Endothelial cell of umbilical vein (primary cell): ENCODE results near the gene ASAH2. TPM values are rescaled to one million over a fixed set of nuclear protein-coding genes. Genes with fewer than 3 reads are reported as not detected.

Experiments
- BruUV-seq: library from RNA; stranded (reverse); fragments of 400-500 nt; replicated peaks from 2 replicates; lab custom pipeline; 2021; lab: Mats Ljungman, UMichigan
- CTCF ChIA-PET: fragments of 300-600, 350-600 bp; sonication (Branson Sonifier 250); formaldehyde crosslinking; loops from one replicate; lab custom pipeline; 2021; ENCODE audit warnings: antibody characterized with exemption, inconsistent platforms; lab: Charles Lee
- POLR2A ChIA-PET: fragments of 300-600, 350-600 bp; sonication (Branson Sonifier 250); formaldehyde crosslinking; loops from one replicate; lab custom pipeline; 2021; ENCODE audit warnings: antibody characterized with exemption, inconsistent platforms; lab: Charles Lee
- DNase-seq: peaks from one replicate; pipeline ENCODE4 v3.0.0-alpha.2; 2011; ENCODE audit warnings: low read depth, low spot score
- FAIRE-seq: peaks from 2 replicates; lab custom pipeline; 2011; peaks lifted over from hg19 to GRCh38; lab: Jason Lieb, UNC
- H2AFZ ChIP-seq: 2 replicates; pipeline ENCODE4 v1.6.0; 2012; ENCODE audit warnings: low read depth, low read length, control low read depth, inconsistent platforms
- H3K27ac ChIP-seq: 2 replicates; pipeline ENCODE4 v1.5.1; 2011; ENCODE audit warnings: low read depth, mild to moderate bottlenecking, control low read depth, low read length, moderate library complexity; ENCODE audit not compliant: insufficient read depth
- H3K27me3 ChIP-seq, 2 experiments: 2 replicates each; pipeline versions ENCODE4 v1.6.0 to v1.6.1; 2011; ENCODE audit warnings: low read length in 2 of 2, mixed read lengths in 1 of 2; ENCODE audit not compliant: control insufficient read depth in 2 of 2, insufficient read depth in 2 of 2
- H3K36me3 ChIP-seq, 2 experiments: 2 replicates in 1 of 2; 3 replicates in 1 of 2; pipeline ENCODE4 v1.5.1; 2011; ENCODE audit warnings: low read length in 2 of 2, mild to moderate bottlenecking in 1 of 2, moderate library complexity in 1 of 2; ENCODE audit not compliant: control insufficient read depth in 2 of 2, insufficient read depth in 2 of 2; ENCODE audit errors: extremely low read depth in 1 of 2
- H3K4me1 ChIP-seq: 3 replicates; pipeline ENCODE4 v1.5.1; 2011; ENCODE audit warnings: mild to moderate bottlenecking, low read length; ENCODE audit not compliant: control insufficient read depth, insufficient read depth; ENCODE audit errors: extremely low read depth
- H3K4me2 ChIP-seq: 2 replicates; pipeline ENCODE4 v1.6.1; 2011; ENCODE audit warnings: low read length, control low read depth, mixed read lengths; ENCODE audit not compliant: insufficient read depth
- H3K4me3 ChIP-seq, 3 experiments: fragments of 200-600 bp in 1 of 3; sonication (generic), shearing (Covaris generic) in 1 of 3; replicated peaks in 1 of 3; 2 replicates each; pipeline ENCODE4 v1.5.1; 2011 to 2016; ENCODE audit warnings: control low read depth in 3 of 3, low read length in 3 of 3, mild to moderate bottlenecking in 2 of 3, inconsistent platforms in 1 of 3, low read depth in 1 of 3, moderate library complexity in 1 of 3; ENCODE audit not compliant: insufficient read depth in 1 of 3
- H3K79me2 ChIP-seq: 2 replicates; pipeline ENCODE4 v1.6.0; 2012; ENCODE audit warnings: low read length, inconsistent platforms; ENCODE audit not compliant: control insufficient read depth, insufficient read depth
- H3K9ac ChIP-seq: replicated peaks from 2 replicates; pipeline ENCODE3; 2011; ENCODE audit warnings: low read length, control low read depth; ENCODE audit not compliant: insufficient read depth; ENCODE audit errors: extremely low read depth
- H3K9me1 ChIP-seq: replicated peaks from 3 replicates; pipeline ENCODE4 v1.6.0; 2011; ENCODE audit warnings: mild to moderate bottlenecking, low read length; ENCODE audit not compliant: control insufficient read depth, insufficient read depth; ENCODE audit errors: extremely low read depth
- H3K9me3 ChIP-seq: replicated peaks from 2 replicates; pipeline ENCODE4 v1.5.1; 2012; ENCODE audit warnings: low read length, inconsistent platforms; ENCODE audit not compliant: control insufficient read depth, insufficient read depth
- H4K20me1 ChIP-seq: replicated peaks from 2 replicates; pipeline ENCODE3; 2011; ENCODE audit warnings: mild to moderate bottlenecking, low read length; ENCODE audit not compliant: control insufficient read depth, insufficient read depth; ENCODE audit errors: extremely low read depth
- EZH2 ChIP-seq: IDR thresholded peaks from 2 replicates; pipeline ENCODE4 v1.6.1; 2012; ENCODE audit warnings: borderline replicate concordance, low read depth, mild to moderate bottlenecking, moderate library complexity, low read length, inconsistent platforms; ENCODE audit not compliant: severe bottlenecking
- FOS ChIP-seq: IDR thresholded peaks from 2 replicates; pipeline ENCODE4 v1.6.1; 2011; ENCODE audit warnings: mild to moderate bottlenecking, low read length, moderate library complexity, borderline replicate concordance; ENCODE audit not compliant: insufficient read depth
- GATA2 ChIP-seq: IDR thresholded peaks from 2 replicates; pipeline ENCODE4 v1.7.0; 2011; ENCODE audit warnings: low read depth, mild to moderate bottlenecking, moderate library complexity, mixed read lengths, low read length; ENCODE audit not compliant: insufficient read length, insufficient read depth
- JUN ChIP-seq: IDR thresholded peaks from 2 replicates; pipeline ENCODE4 v1.6.1; 2011; ENCODE audit warnings: borderline replicate concordance, low read depth; ENCODE audit not compliant: insufficient read length, insufficient read depth
- MAX ChIP-seq: IDR thresholded peaks from 2 replicates; pipeline ENCODE4 v1.6.1; 2011; ENCODE audit not compliant: insufficient read depth, insufficient read length
- MYC ChIP-seq: IDR thresholded peaks from one replicate; pipeline ENCODE4 v1.6.1; 2011; ENCODE audit warnings: mild to moderate bottlenecking, low read depth, low read length
- POLR2A ChIP-seq: IDR thresholded peaks from 2 replicates; pipeline ENCODE4 v1.6.1; 2012; ENCODE audit warnings: low read depth, mild to moderate bottlenecking, control low read depth, low read length
- POLR2AphosphoS5 ChIP-seq: IDR thresholded peaks from 2 replicates; pipeline ENCODE4 v1.6.1; 2012; ENCODE audit warnings: low read depth, mild to moderate bottlenecking, control low read depth, low read length, moderate library complexity; ENCODE audit not compliant: insufficient read depth
- dilution Hi-C: fragments of 300-500 bp; cut with MboI; formaldehyde crosslinking; loops from one replicate; pipeline ENCODE4 v1.15.0; 2019; ENCODE audit warnings: low sequenced_read_pairs; ENCODE audit not compliant: extremely low pct_ligation_motif_present
- intact Hi-C: fragments of 100-400 bp; cut with micrococcal nuclease; formaldehyde crosslinking; loops from one replicate; pipeline ENCODE4 v1.10.0; 2022
- polyA plus RNA-seq, 4 experiments: library from polyadenylated mRNA; depleted of rRNA in 3 of 4; stranded (reverse) in 3 of 4; unstranded in 1 of 4; fragments of >200 nt; gene quantifications; 2 replicates each; pipeline versions ENCODE4 v1.2.1 to v1.2.3, GENCODE V29; 2011 to 2012; ENCODE audit warnings: missing spikeins in 1 of 4
- total RNA-seq: library from RNA; stranded (reverse); gene quantifications from 2 replicates; pipeline ENCODE4 v1.2.3, GENCODE V29; 2021
- TF ChIP-seq, protein P1 (sequence below), 2 donors: IDR thresholded peaks; 1 replicate in 1 of 2; 2 replicates in 1 of 2; pipeline ENCODE4 v1.5.1; 2011; ENCODE audit warnings: low read length in 2 of 2, mild to moderate bottlenecking in 2 of 2, moderate library complexity in 2 of 2, control low read depth in 1 of 2, inconsistent platforms in 1 of 2, low read depth in 1 of 2; ENCODE audit not compliant: insufficient read depth in 1 of 2; ENCODE audit errors: extremely low read depth in 1 of 2

The ASAH2 gene
- total and polyA plus RNA-seq, 2 donors (not counting 3 experiments of a cell fraction or from before 2014, with no cell fraction given) = 0.23 to 1.1 TPM

DNA sequence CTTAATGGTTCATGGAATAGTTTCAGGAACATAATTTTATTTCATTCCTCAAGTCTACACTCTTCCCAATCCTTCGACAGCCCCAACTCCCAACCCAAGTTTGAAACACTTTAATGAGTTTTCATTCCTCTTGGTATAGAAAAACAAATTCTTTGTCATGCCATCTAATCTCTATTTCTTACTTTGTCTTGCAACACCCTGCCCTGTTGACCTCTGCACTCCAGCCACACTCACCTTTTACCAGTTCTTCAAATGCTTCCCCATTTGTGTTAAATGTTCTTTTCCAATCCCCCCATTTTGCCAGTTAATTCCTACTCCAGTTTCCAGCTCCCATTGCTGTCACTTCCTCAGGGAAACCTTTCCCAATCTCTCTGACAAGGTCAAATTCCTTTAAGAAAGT lies 21.9 kb downstream of the ASAH2 start:
- dilution Hi-C loops = no loop called here
- intact Hi-C loops = no loop called here
- TF ChIP-seq FOS (no peak), MAX (no peak), GATA2 (no peak), EZH2 (no peak), POLR2A (no peak), MYC (no peak), POLR2AphosphoS5 (no peak), JUN (no peak)
- TF ChIP-seq, protein P1, sequence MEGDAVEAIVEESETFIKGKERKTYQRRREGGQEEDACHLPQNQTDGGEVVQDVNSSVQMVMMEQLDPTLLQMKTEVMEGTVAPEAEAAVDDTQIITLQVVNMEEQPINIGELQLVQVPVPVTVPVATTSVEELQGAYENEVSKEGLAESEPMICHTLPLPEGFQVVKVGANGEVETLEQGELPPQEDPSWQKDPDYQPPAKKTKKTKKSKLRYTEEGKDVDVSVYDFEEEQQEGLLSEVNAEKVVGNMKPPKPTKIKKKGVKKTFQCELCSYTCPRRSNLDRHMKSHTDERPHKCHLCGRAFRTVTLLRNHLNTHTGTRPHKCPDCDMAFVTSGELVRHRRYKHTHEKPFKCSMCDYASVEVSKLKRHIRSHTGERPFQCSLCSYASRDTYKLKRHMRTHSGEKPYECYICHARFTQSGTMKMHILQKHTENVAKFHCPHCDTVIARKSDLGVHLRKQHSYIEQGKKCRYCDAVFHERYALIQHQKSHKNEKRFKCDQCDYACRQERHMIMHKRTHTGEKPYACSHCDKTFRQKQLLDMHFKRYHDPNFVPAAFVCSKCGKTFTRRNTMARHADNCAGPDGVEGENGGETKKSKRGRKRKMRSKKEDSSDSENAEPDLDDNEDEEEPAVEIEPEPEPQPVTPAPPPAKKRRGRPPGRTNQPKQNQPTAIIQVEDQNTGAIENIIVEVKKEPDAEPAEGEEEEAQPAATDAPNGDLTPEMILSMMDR (IDR thresholded peaks at IDR 0.05; ENCODE audit: extremely low read depth in 1 of 2, insufficient read depth in 1 of 2, low read depth in 1 of 2, low read length in 2 of 2) = no peak
- no peaks in the 10 kb centered on the region for H3K4me1 ChIP-seq
- ChIA-PET CTCF (no interaction called here), POLR2A (no interaction called here)
- DNase-seq = no peak
- H4K20me1 ChIP-seq = no peaks in the 10 kb centered on the region
- H3K9ac ChIP-seq = no peak overlapping the region
- H3K4me3 ChIP-seq = no peak overlapping the region
- H3K79me2 ChIP-seq = no peaks in the 10 kb centered on the region
- H3K9me1 ChIP-seq = no peaks in the 10 kb centered on the region
- no TSS peak for BruUV-seq
- FAIRE-seq = no peak
- no peaks in the 10 kb centered on the region for H3K9me3 ChIP-seq
- no peak overlapping the region for H3K27ac ChIP-seq
- H3K27me3 ChIP-seq = peaks cover 10 to 37% of the 10 kb centered on the region in 2 experiments
- H3K4me2 ChIP-seq = no peak overlapping the region
- H2AFZ ChIP-seq = no peak overlapping the region
- no peaks in the 10 kb centered on the region for H3K36me3 ChIP-seq
